AG08396 (cell line): Measurements from ENCODE around the gene TH.

Experiments used
- DNase-seq: peaks from one replicate; pipeline ENCODE4 v3.0.0; 2012; ENCODE audit warnings: low spot score, mixed read lengths

The TH gene

GRCh38 chr11:2171591-2172003 lies at the start of gene TH:
Gene TH (minus strand): TSS chr11:2171815. CDS start chr11:2171786, 29 bp downstream.
- no peak for DNase-seq

DNA sequence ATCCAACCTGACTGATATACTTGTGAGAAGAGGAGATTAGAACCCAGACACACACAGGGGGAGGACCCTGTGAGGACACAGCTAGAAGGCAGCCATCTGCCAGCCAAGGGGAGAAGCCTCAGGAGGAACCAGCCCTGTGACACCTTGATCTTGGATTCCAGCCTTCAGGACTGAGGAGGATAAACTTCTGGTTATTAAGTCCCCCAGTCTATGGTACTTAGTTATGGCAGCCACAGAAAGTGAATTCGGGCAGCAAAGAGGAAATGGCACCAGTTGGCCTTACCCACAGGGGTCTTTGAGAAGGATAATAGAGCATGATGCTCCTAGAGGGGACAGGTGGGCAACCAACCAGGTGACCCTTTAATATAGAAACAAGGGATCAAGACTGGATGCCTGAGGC lies 49.4 kb upstream of the TH start:
- DNase-seq: no peak

DNA sequence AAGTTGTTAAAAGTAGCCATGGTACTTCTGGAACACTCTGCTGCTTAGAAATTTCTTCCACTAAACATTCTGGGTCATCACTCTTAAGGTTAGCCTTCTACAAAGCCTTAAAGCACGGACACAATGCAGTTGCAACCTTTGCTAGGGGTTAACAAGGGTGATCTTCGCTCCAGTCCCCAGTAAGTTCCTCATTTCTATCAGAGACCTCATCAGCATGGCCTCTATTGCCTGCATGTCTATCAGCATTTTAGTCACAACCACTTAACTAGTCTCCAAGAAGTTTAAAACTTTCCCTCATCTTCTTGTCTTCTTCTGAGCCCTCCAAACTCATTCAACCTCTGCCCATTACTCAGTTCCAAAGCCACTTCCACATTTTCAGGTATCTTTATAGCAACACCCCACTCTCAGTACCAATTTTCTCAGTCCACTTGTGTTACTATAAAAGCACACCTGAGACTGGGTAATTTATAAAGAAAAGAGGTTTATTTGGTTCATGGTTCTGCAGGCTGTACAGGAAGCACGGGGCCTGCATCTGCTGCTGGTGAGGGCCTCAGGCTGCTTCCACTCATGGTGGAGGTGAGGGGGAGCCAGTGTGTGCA lies 48.7 kb upstream of the TH start:
- no peak for DNase-seq

DNA sequence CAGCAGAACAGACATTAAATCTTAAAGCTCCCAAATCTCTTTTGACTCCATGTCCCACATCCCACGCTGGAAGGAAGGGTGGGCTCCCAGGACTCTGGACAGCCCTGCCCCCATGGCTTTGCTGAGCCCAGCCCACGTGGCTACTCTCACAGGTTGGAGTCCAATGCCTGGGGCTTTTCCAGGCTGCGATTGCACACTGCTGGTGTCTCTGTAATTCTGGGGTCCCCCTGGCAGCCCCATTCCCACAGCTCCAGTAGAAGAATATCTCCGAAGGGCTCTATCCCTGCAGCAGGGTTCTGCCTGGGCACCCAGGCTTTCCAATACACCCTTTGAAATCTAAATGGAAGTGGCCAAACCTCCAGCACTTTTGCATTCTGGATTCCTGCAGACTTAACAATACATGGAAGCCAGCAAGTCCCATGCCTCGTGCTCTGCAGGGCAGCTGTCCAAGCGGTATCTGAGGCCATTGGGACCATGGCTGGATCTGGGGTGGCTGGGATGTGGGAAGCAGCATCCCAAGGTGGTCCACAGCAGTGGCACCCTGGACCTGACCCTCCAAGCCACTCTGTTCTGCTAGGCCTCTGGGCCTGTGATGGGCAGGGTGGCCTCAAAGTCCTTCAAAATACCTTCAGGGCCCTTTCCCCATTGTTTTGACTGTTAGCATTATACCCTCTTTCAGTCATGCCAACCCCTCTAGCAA lies 47.9 kb upstream of the TH start:
- no peak for DNase-seq

DNA sequence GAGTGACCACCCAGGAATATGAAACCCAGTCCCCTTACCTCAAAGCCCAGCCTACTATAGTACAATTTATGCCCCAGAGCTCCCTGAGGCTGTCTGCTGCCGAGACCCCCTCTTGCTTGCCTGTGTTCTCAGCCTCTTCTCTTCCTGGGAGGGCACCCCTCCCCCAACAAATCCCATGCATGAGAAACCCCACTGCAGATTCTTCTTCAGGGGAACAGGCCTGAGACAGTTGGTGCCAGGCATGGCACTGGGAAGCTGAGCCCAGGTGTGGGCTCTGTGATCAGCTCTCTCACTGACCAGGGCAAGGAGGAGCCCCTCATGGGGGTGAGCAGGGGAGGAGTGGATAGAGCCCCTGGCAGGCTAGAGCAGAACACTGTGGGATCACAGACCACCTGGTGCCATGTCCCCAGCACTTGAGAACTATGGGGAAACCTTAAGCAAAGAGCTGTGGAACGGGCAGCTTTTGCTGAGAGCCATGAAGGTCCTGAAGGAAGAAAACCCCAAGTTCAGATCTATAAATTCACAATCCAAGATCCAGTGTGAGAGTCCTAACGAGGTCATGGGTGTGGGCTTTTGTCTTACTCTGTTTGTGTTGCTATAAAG lies 46.5 kb upstream of the TH start:
- no peak for DNase-seq

DNA sequence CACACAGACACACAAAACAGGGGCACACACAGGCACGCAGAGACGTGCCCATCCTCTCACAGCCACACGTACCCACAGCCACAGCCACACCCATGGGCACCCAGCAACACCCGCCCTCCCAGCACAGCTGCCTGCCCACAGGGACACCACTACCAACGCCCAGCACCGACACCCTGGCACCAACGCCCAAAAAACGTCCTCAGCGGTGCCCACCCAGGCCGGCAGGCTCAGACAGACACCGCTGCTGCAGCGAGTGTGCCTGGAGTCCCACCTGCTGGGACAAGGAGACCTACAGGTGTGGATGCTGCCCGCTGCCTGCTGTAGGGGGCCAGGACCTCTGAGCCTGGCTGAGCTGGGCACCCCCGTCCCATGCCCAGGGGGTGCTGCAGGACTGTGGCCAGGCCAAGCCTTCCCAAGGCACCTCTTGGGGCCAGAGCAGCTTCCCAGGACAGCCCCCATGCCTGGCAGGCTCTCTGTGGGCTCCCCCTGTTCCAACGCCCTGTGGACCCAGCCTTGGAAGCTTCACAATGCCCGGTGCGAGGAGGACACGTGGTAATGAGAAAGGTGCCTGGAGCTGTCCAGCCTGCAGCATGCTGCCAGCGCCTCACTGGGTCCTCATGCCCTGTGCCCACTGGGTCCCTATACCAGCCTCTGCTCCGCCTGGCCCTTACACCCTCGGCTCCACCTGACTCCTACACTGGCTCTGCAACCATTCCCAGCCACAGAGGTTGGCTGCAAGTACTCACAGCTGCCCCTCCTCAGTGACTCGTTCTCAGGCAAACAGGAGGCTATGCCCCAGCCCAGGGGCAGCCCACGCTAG lies 45.8 kb upstream of the TH start:
- DNase-seq: no peak

- DNase-seq: no peak
These were observed 44.9 kb upstream of the TH start for GRCh38 chr11:2216400-2217064.

DNA sequence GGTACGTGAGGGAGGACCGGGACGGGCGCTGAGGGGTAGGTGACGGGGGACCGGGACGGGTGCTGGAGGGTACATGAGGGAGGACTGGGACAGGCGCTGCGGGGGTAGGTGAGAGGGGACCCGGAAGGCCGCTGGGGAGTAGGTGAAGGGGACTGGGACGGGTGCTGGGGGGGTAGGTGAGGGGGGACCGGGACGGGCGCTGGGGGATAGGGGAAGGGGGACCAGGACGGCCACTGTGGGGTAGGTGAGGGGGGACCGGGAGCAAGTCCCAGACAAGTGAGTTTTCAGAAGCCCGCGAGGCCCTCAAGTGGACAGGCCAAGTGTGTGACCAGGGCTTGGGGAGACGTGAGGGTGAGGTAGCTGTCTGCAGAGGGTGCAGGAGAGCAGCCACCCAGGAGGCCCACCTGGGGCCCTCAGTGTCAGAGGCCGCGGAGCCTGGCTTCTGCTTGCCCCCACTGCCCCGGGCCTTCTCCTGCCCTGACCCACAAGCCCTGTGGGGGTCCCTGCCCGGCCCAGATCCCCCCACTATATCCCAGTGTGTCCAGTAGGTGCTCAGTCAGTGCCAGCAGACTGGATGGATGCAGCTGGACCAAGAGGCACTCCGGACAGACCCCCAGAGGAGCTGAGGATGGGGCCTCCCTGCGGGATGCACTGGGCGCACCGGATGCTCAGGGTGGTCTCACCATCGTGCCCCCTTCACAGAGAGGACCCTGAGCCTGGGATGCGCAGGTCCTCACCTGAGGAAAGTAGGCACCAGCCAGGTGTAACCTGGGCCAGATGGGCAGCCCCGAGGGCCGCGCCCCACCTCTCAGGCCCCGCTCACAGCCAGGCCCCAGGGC lies 44.2 kb upstream of the TH start:
- no peak for DNase-seq

- no peak for DNase-seq
These were observed 43.6 kb upstream of the TH start for GRCh38 chr11:2215230-2215560.

DNA sequence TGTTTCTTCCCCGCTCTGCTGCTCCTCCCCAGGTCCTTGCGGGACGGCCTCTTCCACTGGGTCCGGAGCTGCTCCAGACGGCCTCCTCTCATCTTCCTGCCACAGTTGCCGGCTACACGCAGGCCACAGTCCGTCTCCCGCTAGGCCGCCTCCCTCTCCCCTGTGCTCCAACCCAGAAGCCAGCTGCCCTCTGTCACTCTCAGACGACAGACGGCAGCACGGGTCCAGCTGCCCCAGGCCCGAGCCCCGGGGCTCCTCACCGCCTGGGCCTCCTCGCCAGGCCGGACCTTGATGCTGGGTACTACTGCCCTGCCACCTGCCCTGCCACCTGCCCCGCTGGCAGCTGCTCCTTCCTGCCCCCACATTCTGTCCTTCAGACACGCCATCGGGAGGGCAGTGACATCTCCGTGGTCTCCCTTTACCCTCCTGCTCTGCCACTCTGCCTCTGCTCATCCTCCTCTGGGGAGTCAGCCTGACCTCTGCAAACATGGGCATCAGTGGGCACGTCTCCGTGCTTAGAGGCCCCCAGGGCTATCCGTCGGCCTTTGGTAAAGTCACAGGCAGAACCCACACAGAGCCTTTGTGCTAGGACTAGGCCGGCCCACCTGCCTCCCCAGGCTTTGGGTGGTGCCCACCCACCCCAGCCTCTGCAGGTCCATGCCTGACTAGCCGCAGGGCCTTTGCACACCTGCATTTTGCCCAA lies 43.1 kb upstream of the TH start:
- no peak for DNase-seq

GRCh38 chr11:2213890-2214526 lies 42.4 kb upstream of the TH start:
- DNase-seq: peak; percentile 18

DNA sequence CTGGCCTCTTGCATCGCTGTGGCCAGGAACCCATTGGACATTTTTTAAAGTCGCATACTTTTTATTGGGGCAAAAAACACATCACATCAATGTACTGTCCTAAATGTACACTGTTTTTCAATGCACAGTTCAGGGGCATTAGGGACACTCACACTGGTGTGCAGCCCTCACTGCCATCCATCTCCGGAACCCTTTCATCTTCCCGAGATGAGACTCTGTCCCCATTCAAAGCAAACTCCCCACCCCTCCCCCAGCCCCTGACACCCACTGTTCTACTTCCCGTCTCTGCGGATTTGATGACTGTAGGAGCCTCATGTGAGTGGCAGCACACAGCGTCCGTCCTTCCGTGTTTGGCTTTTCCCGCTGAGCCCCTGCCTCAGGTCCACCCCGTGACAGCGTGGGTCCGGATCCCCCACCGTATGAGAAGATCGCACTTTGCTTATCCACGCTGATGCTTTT lies 41.8 kb upstream of the TH start:
- no peak for DNase-seq

DNA sequence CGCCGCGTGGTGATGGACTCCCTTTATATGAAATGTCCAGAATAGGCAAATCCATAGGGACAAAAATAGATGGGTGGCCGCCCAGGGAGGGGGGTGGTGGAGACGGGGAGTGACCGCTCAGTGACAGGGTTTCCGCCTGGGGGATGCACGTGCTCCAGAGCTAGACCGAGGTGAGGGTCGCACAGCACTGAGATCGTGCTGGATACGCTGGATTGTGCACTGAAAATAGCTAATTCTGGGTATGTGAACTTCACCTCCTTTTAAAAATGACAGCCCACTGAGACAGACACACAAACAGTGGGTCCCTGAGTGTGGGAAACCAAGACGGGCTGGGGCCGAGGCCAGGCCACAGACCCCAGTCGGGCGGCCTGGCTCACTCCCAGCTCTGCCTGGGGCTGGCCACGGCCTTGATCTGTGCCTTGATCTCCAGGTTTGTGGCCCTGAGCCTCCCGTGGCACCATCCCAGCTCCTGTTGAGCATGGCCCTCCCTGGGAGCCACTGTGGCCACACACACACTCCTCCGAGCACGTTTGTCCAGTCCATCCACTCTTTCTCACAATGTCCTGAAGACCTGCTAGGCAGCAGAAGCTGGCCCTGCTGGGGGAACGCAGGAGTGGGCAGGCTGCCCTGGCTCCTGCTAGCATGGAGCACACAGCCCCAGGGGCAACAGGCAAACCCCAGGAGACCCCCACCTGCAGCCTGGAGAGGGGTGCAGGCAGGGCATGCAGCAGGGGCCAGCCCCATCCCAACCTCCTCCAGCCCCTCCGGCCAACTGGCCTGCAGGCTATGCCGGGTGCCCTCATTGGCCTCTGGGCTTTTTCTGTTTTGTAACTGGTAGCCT lies 41.0 kb upstream of the TH start:
- DNase-seq: peak; percentile 6

GRCh38 chr11:2211113-2211971 lies 39.7 kb upstream of the TH start:
- peak; percentile 4 for DNase-seq

- DNase-seq: peak; percentile 3
These were observed 38.9 kb upstream of the TH start for GRCh38 chr11:2210366-2211112.

- peak; percentile 4 for DNase-seq
These were observed 38.3 kb upstream of the TH start for GRCh38 chr11:2209900-2210321.

- DNase-seq: peak; percentile 5
These were observed 37.8 kb upstream of the TH start for GRCh38 chr11:2209370-2209801.
